GM12873 (cell line): Measurements from ENCODE around the gene C16orf86.

Experiments used
- CTCF ChIP-seq: IDR thresholded peaks from 2 replicates; pipeline ENCODE4 v1.5.1; 2012; ENCODE audit warnings: low read depth, mild to moderate bottlenecking, moderate library complexity, low read length, control low read depth; ENCODE audit not compliant: insufficient read depth; ENCODE audit errors: missing control alignments

Gene C16orf86

GRCh38 chr16:67676939-67677338 lies 10.3 kb downstream of the C16orf86 start:
- TF ChIP-seq CTCF = no peak

GRCh38 chr16:67677712-67678111 lies 11.1 kb downstream of the C16orf86 start:
- no peak for TF ChIP-seq CTCF

- no peak for TF ChIP-seq CTCF
These were observed 11.9 kb downstream of the C16orf86 start for GRCh38 chr16:67678354-67679023.

- no peak for TF ChIP-seq CTCF
These were observed 13.6 kb downstream of the C16orf86 start for GRCh38 chr16:67679935-67680897.

GRCh38 chr16:67683767-67684166 lies 17.2 kb downstream of the C16orf86 start:
- no peak for TF ChIP-seq CTCF

GRCh38 chr16:67685388-67686112 lies 18.9 kb downstream of the C16orf86 start:
- no peak for TF ChIP-seq CTCF

GRCh38 chr16:67694611-67695010 lies 28.0 kb downstream of the C16orf86 start:
- no peak for TF ChIP-seq CTCF
